GM12878 (cell line): ENCODE data around the gene RSPH10B2. TPM values are rescaled to one million over a fixed set of nuclear protein-coding genes. Genes with fewer than 3 reads are reported as not detected.

Source experiments
- CBX5 ChIP-seq: sonication (generic); IDR thresholded peaks from 2 replicates; pipeline ENCODE4 v1.6.1; 2016; ENCODE audit warnings: low read depth, moderate library complexity, mild to moderate bottlenecking, inconsistent platforms
- CHD1 ChIP-seq: IDR thresholded peaks from 2 replicates; pipeline ENCODE4 v1.6.1; 2012; ENCODE audit warnings: low read depth, low read length, improper control_type of control experiment
- CHD2 ChIP-seq: IDR thresholded peaks from 2 replicates; pipeline ENCODE4 v1.6.1; 2011; ENCODE audit warnings: low read depth, low read length, improper control_type of control experiment, borderline replicate concordance
- GABPA ChIP-seq: IDR thresholded peaks from 2 replicates; pipeline ENCODE4 v1.6.1; 2014; ENCODE audit warnings: antibody characterized with exemption, low read depth, mild to moderate bottlenecking, inconsistent platforms
- IKZF2 ChIP-seq, 2 experiments: fragments of 450-650 bp; IDR thresholded peaks; 2 replicates each; pipeline ENCODE4 v1.6.1; 2017; ENCODE audit warnings: mild to moderate bottlenecking in 2 of 2, moderate library complexity in 2 of 2
- LARP7 ChIP-seq: fragments of 450-650 bp; IDR thresholded peaks from 2 replicates; pipeline ENCODE4 v1.6.1; 2017; ENCODE audit warnings: mild to moderate bottlenecking
- MEF2B ChIP-seq: fragments of 450-650 bp; IDR thresholded peaks from 2 replicates; pipeline ENCODE4 v1.6.1; 2018; ENCODE audit warnings: mild to moderate bottlenecking, moderate library complexity; ENCODE audit not compliant: partially characterized antibody, poor library complexity, severe bottlenecking
- MTA2 ChIP-seq: fragments of 450-650 bp; IDR thresholded peaks from 2 replicates; pipeline ENCODE4 v1.6.1; 2016; ENCODE audit warnings: low read depth, mild to moderate bottlenecking, moderate library complexity
- MYC ChIP-seq: IDR thresholded peaks from 2 replicates; pipeline ENCODE4 v1.6.1; 2011; ENCODE audit warnings: mild to moderate bottlenecking, low read length, moderate library complexity, inconsistent platforms; ENCODE audit not compliant: insufficient read depth, insufficient replicate concordance, insufficient read length, severe bottlenecking
- NFXL1 ChIP-seq: fragments of 450-650 bp; IDR thresholded peaks from 2 replicates; pipeline ENCODE4 v1.6.1; 2017; ENCODE audit warnings: antibody characterized with exemption, mild to moderate bottlenecking, borderline replicate concordance
- POLR2AphosphoS2 ChIP-seq: IDR thresholded peaks from 2 replicates; pipeline ENCODE4 v1.6.1; 2011; ENCODE audit warnings: low read depth, mild to moderate bottlenecking, low read length, improper control_type of control experiment, moderate library complexity
- REST ChIP-seq: IDR thresholded peaks from 2 replicates; pipeline ENCODE4 v1.6.1; 2012; ENCODE audit warnings: mild to moderate bottlenecking, low read depth, low read length
- SP1 ChIP-seq: IDR thresholded peaks from one replicate; pipeline ENCODE4 v1.6.1; 2011; ENCODE audit warnings: low read depth, low read length
- SRF ChIP-seq, 2 experiments: IDR thresholded peaks; 2 replicates each; pipeline ENCODE4 v1.6.1; 2011; ENCODE audit warnings: low read depth in 2 of 2, low read length in 2 of 2, mild to moderate bottlenecking in 1 of 2, moderate library complexity in 1 of 2
- TCF12 ChIP-seq: IDR thresholded peaks from 2 replicates; pipeline ENCODE4 v1.6.1; 2011; ENCODE audit warnings: low read depth, mild to moderate bottlenecking, low read length
- TCF7 ChIP-seq: IDR thresholded peaks from 2 replicates; pipeline ENCODE4 v1.6.1; 2014; ENCODE audit warnings: antibody characterized with exemption, borderline replicate concordance
- ZBED1 ChIP-seq: IDR thresholded peaks from 2 replicates; pipeline ENCODE4 v1.6.1; 2016; ENCODE audit warnings: borderline replicate concordance
- ZBTB40 ChIP-seq: fragments of 450-650 bp; IDR thresholded peaks from 2 replicates; pipeline ENCODE4 v1.6.1; 2016; ENCODE audit warnings: mild to moderate bottlenecking, moderate library complexity, borderline replicate concordance
- ZNF207 ChIP-seq: fragments of 450-650 bp; IDR thresholded peaks from 2 replicates; pipeline ENCODE4 v1.6.1; 2014; ENCODE audit warnings: antibody characterized with exemption, mild to moderate bottlenecking, borderline replicate concordance
- ZNF384 ChIP-seq: IDR thresholded peaks from 2 replicates; pipeline ENCODE4 v1.6.1; 2012; ENCODE audit warnings: low read depth, mild to moderate bottlenecking, low read length, improper control_type of control experiment, borderline replicate concordance
- polyA plus RNA-seq, 11 experiments: library from polyadenylated mRNA; depleted of rRNA in 4 of 11; unstranded in 6 of 11; stranded (reverse) in 5 of 11; fragments of >200 nt; fragmentation: Nextera tagmentation in 4 of 11; fragmentation: Illumina TruSeq in 1 of 11; extraction: Ambion mirVana in 4 of 11; extraction: Trizol in 1 of 11; gene quantifications; 1 replicate in 1 of 11; 2 replicates in 10 of 11; pipeline versions ENCODE4 v1.2.1 to v1.2.3, GENCODE V29; 2011 to 2016; ENCODE audit warnings: inconsistent platforms in 2 of 11, missing spikeins in 2 of 11, low read depth in 1 of 11
- total RNA-seq, 4 experiments: library from RNA; depleted of rRNA in 3 of 4; stranded (reverse); fragments of >200 nt in 3 of 4; fragmentation: Illumina TruSeq in 1 of 4; extraction: Trizol in 1 of 4; gene quantifications; 2 replicates each; pipeline versions ENCODE4 v1.2.1 to v1.2.3, GENCODE V29; 2013 to 2021
- TF ChIP-seq, protein P1 (sequence below): IDR thresholded peaks from 2 replicates; pipeline ENCODE4 v1.6.1; 2012; ENCODE audit warnings: low read depth, low read length, improper control_type of control experiment

Gene RSPH10B2
- total and polyA plus RNA-seq, 10 of the 15 experiments (the other 5 are each of a cell fraction or from before 2014, with no cell fraction given): 0.04 to 0.34 (median 0.18) TPM; not detected in 3

GRCh38 chr7:6729492-6730342, 24.2 kb upstream of the RSPH10B2 start (continued):
- TF ChIP-seq POLR2AphosphoS2 (peak; percentile 63; the same call in 1 of the 2 replicates), MEF2B (peak; percentile 9), REST (no peak), CBX5 (no peak), ZNF207 (no peak), CHD1 (no peak), GABPA (peak; percentile 84), ZNF384 (no peak), IKZF2 (IDR thresholded peaks at IDR 0.05) (no peak), CHD2 (peak; percentile 22; the same call in 1 of the 2 replicates), ZBTB40 (peak; percentile 82), SP1 (no peak), TCF7 (no peak), NFXL1 (no peak), MTA2 (peak; percentile 20; the same call in 1 of the 2 replicates), TCF12 (0 out of 2 replicates have a peak, but pooled peaks have one; percentile 35), LARP7 (0 out of 2 replicates have a peak, but pooled peaks have one; percentile 42), SRF (IDR thresholded peaks at IDR 0.05; ENCODE audit: low read depth in 2 of 2, low read length in 2 of 2) (peak; percentile 53 to 87), ZBED1 (no peak), MYC (no peak)
- TF ChIP-seq, protein P1, sequence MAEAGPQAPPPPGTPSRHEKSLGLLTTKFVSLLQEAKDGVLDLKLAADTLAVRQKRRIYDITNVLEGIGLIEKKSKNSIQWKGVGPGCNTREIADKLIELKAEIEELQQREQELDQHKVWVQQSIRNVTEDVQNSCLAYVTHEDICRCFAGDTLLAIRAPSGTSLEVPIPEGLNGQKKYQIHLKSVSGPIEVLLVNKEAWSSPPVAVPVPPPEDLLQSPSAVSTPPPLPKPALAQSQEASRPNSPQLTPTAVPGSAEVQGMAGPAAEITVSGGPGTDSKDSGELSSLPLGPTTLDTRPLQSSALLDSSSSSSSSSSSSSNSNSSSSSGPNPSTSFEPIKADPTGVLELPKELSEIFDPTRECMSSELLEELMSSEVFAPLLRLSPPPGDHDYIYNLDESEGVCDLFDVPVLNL: no peak
